HL-60 (cell line): ENCODE results near the gene LIG4.

Source experiments
- DNase-seq, 2 experiments: peaks; one replicate each; pipeline ENCODE4 v3.0.0-alpha.2; 2010 to 2020; ENCODE audit warnings: low read depth in 1 of 2, low spot score in 1 of 2
- H3K27ac ChIP-seq: fragments of 250-450 bp; sonication (Bioruptor Pico); replicated peaks from 2 replicates; pipeline ENCODE4 v1.5.1; 2020; ENCODE audit warnings: mild to moderate bottlenecking, moderate library complexity
- H3K27me3 ChIP-seq: fragments of 250-450 bp; sonication (Bioruptor Pico); 2 replicates; pipeline ENCODE4 v1.5.1; 2021; ENCODE audit warnings: mild to moderate bottlenecking, moderate library complexity; ENCODE audit not compliant: insufficient read depth, poor library complexity, severe bottlenecking
- H3K4me3 ChIP-seq: replicated peaks from 2 replicates; pipeline ENCODE4 v1.5.1; 2011; ENCODE audit warnings: mild to moderate bottlenecking, control low read depth, low read length; ENCODE audit not compliant: insufficient read depth
- CTCF ChIP-seq: IDR thresholded peaks from one replicate; pipeline ENCODE4 v1.5.1; 2011; ENCODE audit warnings: low read length, control low read depth, inconsistent platforms; ENCODE audit not compliant: insufficient read depth
- GABPA ChIP-seq: IDR thresholded peaks from 2 replicates; pipeline ENCODE4 v1.6.1; 2012; ENCODE audit warnings: low read depth
- POLR2AphosphoS5 ChIP-seq: IDR thresholded peaks from 2 replicates; pipeline ENCODE4 v1.6.1; 2012; ENCODE audit warnings: low read depth
- REST ChIP-seq: IDR thresholded peaks from 2 replicates; pipeline ENCODE4 v1.6.1; 2012; ENCODE audit warnings: low read depth; ENCODE audit not compliant: insufficient replicate concordance
- SPI1 ChIP-seq: IDR thresholded peaks from 2 replicates; pipeline ENCODE4 v1.6.1; 2012; ENCODE audit warnings: low read depth, mild to moderate bottlenecking, borderline replicate concordance

LIG4 gene

GRCh38 chr13:108194435-108194936 is 20.9 kb downstream of the LIG4 start:
- Histone ChIP-seq H3K27ac (no peak overlapping the region), H3K4me3 (no peak overlapping the region), H3K27me3 (no peaks in the 10 kb centered on the region)
- no peak for TF ChIP-seq POLR2AphosphoS5
- TF ChIP-seq REST, result no peak
- no peak for TF ChIP-seq SPI1
- TF ChIP-seq CTCF, result no peak
- no peak for TF ChIP-seq GABPA
- no peak for DNase-seq

- H3K4me3 ChIP-seq, result no peak overlapping the region
- no peak for DNase-seq
- no peak for TF ChIP-seq POLR2AphosphoS5
- no peak for TF ChIP-seq REST
- TF ChIP-seq CTCF, result no peak
- no peak for TF ChIP-seq GABPA
- no peak for TF ChIP-seq SPI1
- no peaks in the 10 kb centered on the region for H3K27me3 ChIP-seq
- H3K27ac ChIP-seq, result no peak overlapping the region
Observed at GRCh38 chr13:108193806-108194205, 21.5 kb downstream of the LIG4 start.

GRCh38 chr13:108190897-108191296 is 24.4 kb downstream of the LIG4 start:
- no peaks in the 10 kb centered on the region for H3K27me3 ChIP-seq
- no peak for DNase-seq
- TF ChIP-seq SPI1, result no peak
- TF ChIP-seq REST, result no peak
- TF ChIP-seq CTCF, result no peak
- TF ChIP-seq POLR2AphosphoS5, result no peak
- TF ChIP-seq GABPA, result no peak
- no peak overlapping the region for H3K27ac ChIP-seq
- no peak overlapping the region for H3K4me3 ChIP-seq
